Cardiac fibroblast (primary cell): ENCODE measurements around the gene ENTR1.
A peak's percentile ranks its signal among the peaks of the same experiment; 100 is the strongest.

Experiments used
- DNase-seq, 2 donors: peaks; one replicate each; pipeline versions ENCODE4 v3.0.0 to v3.0.0-alpha.2; 2010; ENCODE audit warnings: low read depth in 2 of 2
- H3K4me3 ChIP-seq, 2 donors: replicated peaks in 1 of 2; 1 replicate in 1 of 2; 2 replicates in 1 of 2; pipeline ENCODE4 v1.5.1; 2011; ENCODE audit warnings: low read depth in 2 of 2, low read length in 2 of 2, mild to moderate bottlenecking in 2 of 2, moderate library complexity in 1 of 2
- CTCF ChIP-seq: IDR thresholded peaks from one replicate; pipeline ENCODE4 v1.5.1; 2011; ENCODE audit warnings: low read depth, mild to moderate bottlenecking, low read length, inconsistent platforms

Gene ENTR1

DNA sequence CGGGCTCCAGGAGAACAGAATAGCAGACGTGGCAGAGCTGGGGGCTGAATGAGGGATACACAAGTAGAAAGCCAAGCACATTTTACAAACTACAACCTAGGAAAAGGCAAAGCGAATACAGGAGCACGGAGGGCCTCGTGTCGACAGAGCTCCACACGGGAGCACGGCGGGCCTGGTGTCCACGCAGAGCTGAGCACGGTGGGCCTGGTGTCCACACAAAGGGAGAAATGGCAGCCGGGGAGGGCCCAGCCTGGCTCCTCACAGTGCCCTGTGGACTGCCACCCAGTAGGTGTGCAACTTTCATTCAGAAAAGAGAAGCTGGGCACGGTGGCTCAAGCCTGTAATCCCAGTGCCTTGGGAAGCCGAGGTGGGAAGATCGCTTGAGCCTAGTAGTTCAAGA lies 32.7 kb upstream of the ENTR1 start:
- DNase-seq, result no peak
- no peak for TF ChIP-seq CTCF
- H3K4me3 ChIP-seq, result no peak overlapping the region

GRCh38 chr9:136442265-136442664 lies 31.9 kb upstream of the ENTR1 start:
- DNase-seq, result no peak
- H3K4me3 ChIP-seq, result no peak overlapping the region
- TF ChIP-seq CTCF, result no peak

DNA sequence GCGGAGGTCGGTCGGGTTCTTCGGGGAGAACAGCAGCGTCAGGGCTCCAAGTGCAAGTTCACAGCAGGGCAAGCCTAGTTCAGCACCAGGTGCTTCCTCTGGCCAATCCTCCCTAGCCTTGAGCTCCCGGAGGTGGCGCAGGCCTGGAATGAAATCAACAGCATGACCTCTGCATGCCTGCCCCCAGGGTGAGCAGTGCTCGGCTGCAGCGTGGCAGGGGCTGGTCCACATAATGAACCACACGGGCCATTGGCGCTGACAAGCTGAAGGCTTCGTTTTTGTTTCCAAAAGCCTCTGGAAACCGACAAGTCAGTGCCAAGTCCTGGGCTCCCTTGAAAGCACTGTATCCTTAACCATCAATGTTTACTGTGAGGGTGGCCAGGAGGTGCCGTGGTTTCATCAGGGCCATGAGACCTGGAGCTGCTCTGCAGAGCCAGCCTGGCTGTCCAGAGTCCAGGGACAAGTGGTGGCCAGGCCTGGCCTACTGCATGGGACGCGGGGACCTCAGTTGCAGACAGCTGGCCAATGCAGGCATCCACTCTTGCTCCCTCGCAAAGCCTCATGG lies 31.3 kb upstream of the ENTR1 start:
- DNase-seq, result no peak
- TF ChIP-seq CTCF, result no peak

DNA sequence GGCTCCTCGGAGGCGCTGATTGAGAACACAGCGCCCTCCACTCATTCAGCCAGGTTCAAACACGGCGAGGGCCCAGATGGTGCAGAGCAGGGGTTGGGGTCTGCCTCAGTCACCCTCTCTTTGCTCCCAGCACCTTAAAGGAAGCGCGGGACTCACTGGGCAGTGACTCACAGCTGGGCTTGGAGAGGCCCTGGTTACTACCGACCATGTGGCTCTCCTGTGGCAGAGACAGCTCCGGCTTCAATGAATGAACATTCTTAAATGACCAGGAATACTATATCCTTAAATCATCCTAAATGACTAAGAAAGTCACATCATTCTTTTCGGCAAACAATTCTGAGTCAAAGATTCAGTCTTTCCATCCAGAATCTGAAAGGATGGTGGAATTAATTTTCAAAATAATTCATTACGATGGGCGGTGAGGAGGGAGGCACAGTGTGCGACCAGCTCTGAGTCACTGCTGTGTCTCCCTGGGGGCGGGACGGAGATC lies 30.8 kb upstream of the ENTR1 start:
- TF ChIP-seq CTCF, result no peak
- no peak overlapping the region for H3K4me3 ChIP-seq
- peak in 1 of 2 donors; percentile 32 for DNase-seq

More for the DNA sequence above, 31.3 kb upstream of the ENTR1 start:
- H3K4me3 ChIP-seq, result no peak overlapping the region

DNA sequence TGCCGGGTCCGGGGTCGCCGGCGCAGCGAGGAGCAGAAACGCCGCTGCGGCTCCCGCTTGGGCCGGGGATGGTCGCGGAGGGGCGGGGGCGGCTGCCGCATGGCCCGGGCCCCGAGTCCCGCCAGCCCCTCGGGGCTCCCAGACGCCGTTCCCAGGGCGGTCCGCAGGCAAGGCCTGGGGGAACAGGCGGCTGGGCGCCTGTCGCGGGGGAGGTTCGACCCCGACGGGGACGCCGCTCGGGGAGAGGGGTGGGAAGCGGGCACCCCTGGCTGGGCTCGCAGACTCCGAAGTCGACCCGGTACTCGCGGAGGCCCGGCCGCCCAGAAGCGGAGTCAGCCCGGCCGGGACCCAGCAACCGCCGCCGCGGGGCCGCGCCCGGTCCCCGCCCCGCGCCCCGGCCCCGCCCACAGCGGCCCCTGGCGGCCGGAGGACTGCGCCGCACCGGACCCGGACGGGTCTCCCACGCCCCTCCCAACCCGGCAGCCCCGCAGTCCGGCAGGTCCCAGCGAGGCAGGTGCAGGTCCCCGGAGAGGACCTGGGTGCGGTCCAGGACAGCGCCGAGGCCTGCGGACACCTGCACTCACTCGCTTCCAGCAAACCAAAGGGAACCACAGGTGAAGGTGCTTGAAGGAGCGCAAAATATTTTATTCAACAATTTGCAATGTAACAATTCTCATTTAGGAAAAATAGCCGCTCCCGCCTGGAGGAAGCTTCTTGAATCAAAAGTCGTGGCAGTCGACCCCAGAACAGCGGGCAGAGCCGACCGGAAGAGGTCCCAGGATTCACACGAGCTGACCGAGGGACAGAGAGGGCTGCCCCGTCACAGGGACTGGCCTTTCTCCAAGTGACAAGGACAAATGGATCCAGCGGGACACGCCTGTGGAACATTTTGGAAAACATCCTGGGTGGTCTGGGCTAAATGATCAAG lies 29.3 kb upstream of the ENTR1 start, which contains the start of gene INPP5E:
INPP5E (minus strand) TSS at position 365 of the 928 bp plus-strand sequence. CDS start 426 bp downstream, outside the sequence.
- peak within 1 kb of the TSS; percentile 74 to 76 for H3K4me3 ChIP-seq
- peak; percentile 33 for TF ChIP-seq CTCF
- DNase-seq, result peak; percentile 70 to 78

GRCh38 chr9:136438548-136439480 lies 28.4 kb upstream of the ENTR1 start:
- H3K4me3 ChIP-seq, result peak overlapping the region; percentile 74 to 76
- peak; percentile 21 to 38 for DNase-seq
- no peak for TF ChIP-seq CTCF
